GM23248 (cell line): Measurements from ENCODE around the gene ALG9.

ENCODE experiments used
- EZH2 ChIP-seq: fragments of 200-600 bp; sonication (generic); IDR thresholded peaks from 2 replicates; pipeline ENCODE4 v1.6.1; 2018; ENCODE audit warnings: antibody characterized with exemption, mild to moderate bottlenecking; ENCODE audit not compliant: insufficient read depth, poor library complexity, severe bottlenecking
- EZH2phosphoT487 ChIP-seq: fragments of 200-600 bp; sonication (generic); IDR thresholded peaks from 2 replicates; pipeline ENCODE4 v1.6.1; 2018; ENCODE audit warnings: antibody characterized with exemption, moderate library complexity, mild to moderate bottlenecking, low read depth; ENCODE audit not compliant: insufficient read depth

GRCh38 chr11:111905411-111905810 lies 34.0 kb upstream of the ALG9 start:
- no peak for TF ChIP-seq EZH2phosphoT487
- no peak for TF ChIP-seq EZH2
